HG03378 (cell line): Measurements from ENCODE around the gene BARD1.
"Not testable (repeated sequence)": the region's sequence is repeated elsewhere in the genome, so short reads cannot be mapped to it uniquely, and the experiment has no call there.

ENCODE experiments used
- ATAC-seq: cut with Tn5 transposase; IDR thresholded peaks from one replicate; pipeline ENCODE4 v1.9.1; 2021; ENCODE audit warnings: mild to moderate bottlenecking, moderate library complexity; ENCODE audit not compliant: unreplicated experiment

Gene BARD1

GRCh38 chr2:214772443-214773015 lies 37.0 kb downstream of the BARD1 start:
- no peak for ATAC-seq

- no peak for ATAC-seq
These were observed 44.3 kb downstream of the BARD1 start for GRCh38 chr2:214765180-214765579.

GRCh38 chr2:214753455-214753854 lies 56.0 kb downstream of the BARD1 start:
- no peak for ATAC-seq

GRCh38 chr2:214750529-214750928 lies 59.0 kb downstream of the BARD1 start:
- no peak for ATAC-seq

GRCh38 chr2:214747992-214748391 lies 61.5 kb downstream of the BARD1 start:
- ATAC-seq: peak; percentile 74

- no peak for ATAC-seq
These were observed 67.4 kb downstream of the BARD1 start for GRCh38 chr2:214742119-214742518.

GRCh38 chr2:214740867-214741395 lies 68.6 kb downstream of the BARD1 start:
- ATAC-seq: no peak

- peak; percentile 99 for ATAC-seq
These were observed 72.3 kb downstream of the BARD1 start for GRCh38 chr2:214737188-214737587.

GRCh38 chr2:214730800-214731407 lies 78.6 kb downstream of the BARD1 start:
- peak; percentile 69 for ATAC-seq

- ATAC-seq: no peak
These were observed 79.2 kb downstream of the BARD1 start for GRCh38 chr2:214730248-214730647.

GRCh38 chr2:214724741-214725140 lies 84.7 kb downstream of the BARD1 start:
- no peak for ATAC-seq

- ATAC-seq: not testable (repeated sequence)
These were observed 91.6 kb downstream of the BARD1 start for GRCh38 chr2:214717837-214718236.

GRCh38 chr2:214716811-214717560 lies 92.5 kb downstream of the BARD1 start:
- no peak for ATAC-seq

- no peak for ATAC-seq
These were observed 94.5 kb downstream of the BARD1 start for GRCh38 chr2:214715025-214715424.

- no peak for ATAC-seq
These were observed 96.2 kb downstream of the BARD1 start for GRCh38 chr2:214713080-214713830.

GRCh38 chr2:214710729-214711128 lies 98.8 kb downstream of the BARD1 start:
- no peak for ATAC-seq

- ATAC-seq: no peak
These were observed 102.5 kb downstream of the BARD1 start for GRCh38 chr2:214706986-214707385.

GRCh38 chr2:214699236-214699635 lies 110.2 kb downstream of the BARD1 start:
- no peak for ATAC-seq

- ATAC-seq: no peak
These were observed 112.8 kb downstream of the BARD1 start for GRCh38 chr2:214696681-214697080.

GRCh38 chr2:214695789-214696188 lies 113.7 kb downstream of the BARD1 start:
- no peak for ATAC-seq

GRCh38 chr2:214683557-214683956 lies 125.9 kb downstream of the BARD1 start:
- ATAC-seq: peak; percentile 78
